Spinal cord (tissue), 10 donors: ENCODE results near the gene PDZD2. TPM values are rescaled to one million over a fixed set of nuclear protein-coding genes. Genes with fewer than 3 reads are reported as not detected.

Source experiments
- DNase-seq, 6 donors: peaks; one replicate each; pipeline versions ENCODE4 v3.0.0 to v3.0.0-alpha.2; 2013 to 2015; ENCODE audit warnings: low spot score in 6 of 6, low read depth in 4 of 6
- H3K27ac ChIP-seq: one replicate; pipeline ENCODE4 v1.5.1; 2013; ENCODE audit warnings: low read depth, low read length, control low read depth
- H3K27me3 ChIP-seq: one replicate; pipeline ENCODE4 v1.6.1; 2013; ENCODE audit warnings: low read length; ENCODE audit not compliant: control insufficient read depth, insufficient read depth
- H3K36me3 ChIP-seq: one replicate; pipeline ENCODE4 v1.6.1; 2013; ENCODE audit warnings: low read length; ENCODE audit not compliant: control insufficient read depth, insufficient read depth
- H3K4me1 ChIP-seq: one replicate; pipeline ENCODE4 v1.6.1; 2013; ENCODE audit warnings: low read length; ENCODE audit not compliant: control insufficient read depth, insufficient read depth
- H3K4me3 ChIP-seq: one replicate; pipeline ENCODE4 v1.5.1; 2013; ENCODE audit warnings: low read depth, low read length, control low read depth
- H3K9me3 ChIP-seq: one replicate; pipeline ENCODE4 v1.6.1; 2013; ENCODE audit warnings: low read length; ENCODE audit not compliant: control insufficient read depth, insufficient read depth
- WGBS: methylation state at CpG from one replicate; pipeline ENCODE4 v1.1.5; 2013; ENCODE audit warnings: missing lambda C conversion rate; ENCODE audit not compliant: insufficient coverage; 5-methylcytosine and 5-hydroxymethylcytosine counted together
- polyA plus RNA-seq, 2 donors: library from polyadenylated mRNA; unstranded; fragments of 120-200 nt; gene quantifications; one replicate each; pipeline ENCODE4 v1.2.1, GENCODE V29; 2013; ENCODE audit not compliant: insufficient read length in 2 of 2
- total RNA-seq, 2 donors: library from RNA; depleted of rRNA in 1 of 2; stranded (reverse); fragments of 120-200 nt in 1 of 2; fragments of >200 nt in 1 of 2; gene quantifications; one replicate each; pipeline versions ENCODE4 v1.2.3 to v1.2.4, GENCODE V29; 2013 to 2014
- donor health status: healthy.

PDZD2 gene
- total and polyA plus RNA-seq, 4 donors = 22.1 to 40.2 (median 34.9) TPM

GRCh38 chr5:31736127-31736526 is 97.2 kb downstream of the PDZD2 start:
- H3K36me3 ChIP-seq = no peaks in the 10 kb centered on the region
- no peak for DNase-seq
- no peaks in the 10 kb centered on the region for H3K9me3 ChIP-seq
- peaks cover 5% of the 10 kb centered on the region for H3K4me1 ChIP-seq
- H3K27me3 ChIP-seq = no peaks in the 10 kb centered on the region
- H3K27ac ChIP-seq = no peak overlapping the region
- no peak overlapping the region for H3K4me3 ChIP-seq
- 90% methylated on average over 5 of the region's 6 CpGs for WGBS

DNA sequence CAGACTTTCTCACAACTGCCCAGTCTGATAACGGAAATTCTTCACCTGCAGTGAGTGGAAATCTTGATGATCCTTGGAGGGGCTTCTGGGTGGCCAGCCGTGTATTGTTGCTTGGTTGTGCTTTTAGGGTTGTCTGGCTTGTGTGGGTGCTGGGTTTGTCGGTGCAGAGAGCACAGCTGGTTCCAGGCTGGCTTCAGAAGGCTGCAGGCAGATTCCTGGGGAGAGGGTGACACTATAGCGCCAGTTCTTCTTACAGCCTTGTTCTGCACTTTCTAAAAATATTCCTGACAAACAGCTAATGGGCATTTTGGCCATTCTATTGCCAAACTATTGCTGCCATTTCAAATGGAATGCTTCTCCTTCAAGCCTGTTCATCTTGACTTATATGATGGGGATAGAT is 99.3 kb downstream of the PDZD2 start:
- Histone ChIP-seq H3K27me3 (no peaks in the 10 kb centered on the region), H3K9me3 (no peaks in the 10 kb centered on the region), H3K4me1 (peaks cover 3% of the 10 kb centered on the region), H3K27ac (no peak overlapping the region), H3K4me3 (no peak overlapping the region), H3K36me3 (no peaks in the 10 kb centered on the region)
- DNase-seq = no peak
- no CpG with 5 or more reads among the region's 4 CpGs for WGBS

DNA sequence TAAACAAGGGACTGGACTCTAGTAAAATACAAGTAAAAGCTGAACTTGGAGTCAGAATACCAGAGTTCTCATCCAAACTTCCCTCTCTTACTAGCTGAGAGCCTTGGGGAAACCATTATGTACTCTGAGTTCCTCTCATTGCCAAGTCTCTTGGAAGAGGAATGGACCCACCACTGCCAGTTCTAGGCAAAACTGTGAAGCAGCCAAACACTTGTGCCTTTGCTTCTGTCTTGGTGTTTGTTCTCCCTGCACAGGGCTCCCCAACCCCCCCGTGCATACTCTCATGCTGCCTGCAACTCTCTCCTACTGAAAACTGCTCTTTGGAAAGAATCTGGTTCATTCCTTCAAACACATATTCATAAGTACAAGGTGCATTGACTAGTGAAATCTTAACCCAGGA is 102.6 kb downstream of the PDZD2 start:
- H3K4me1 ChIP-seq = no peaks in the 10 kb centered on the region
- WGBS = 50% methylated on average over 1 of the region's 1 CpG
- H3K36me3 ChIP-seq = no peaks in the 10 kb centered on the region
- peak in 2 of 6 donors; percentile 41 to 93 for DNase-seq
- H3K27me3 ChIP-seq = no peaks in the 10 kb centered on the region
- no peak overlapping the region for H3K27ac ChIP-seq
- H3K4me3 ChIP-seq = no peak overlapping the region
- H3K9me3 ChIP-seq = no peaks in the 10 kb centered on the region

GRCh38 chr5:31743678-31744077 is 104.7 kb downstream of the PDZD2 start:
- H3K4me1 ChIP-seq = no peaks in the 10 kb centered on the region
- H3K36me3 ChIP-seq = no peaks in the 10 kb centered on the region
- no peak overlapping the region for H3K27ac ChIP-seq
- H3K27me3 ChIP-seq = no peaks in the 10 kb centered on the region
- 82% methylated on average over 1 of the region's 3 CpGs for WGBS
- no peaks in the 10 kb centered on the region for H3K9me3 ChIP-seq
- no peak for DNase-seq
- no peak overlapping the region for H3K4me3 ChIP-seq

GRCh38 chr5:31748458-31749172 is 109.7 kb downstream of the PDZD2 start:
- no peak overlapping the region for H3K4me3 ChIP-seq
- DNase-seq = peak in 1 of 6 donors; percentile 44
- WGBS = 88% methylated on average over 3 of the region's 3 CpGs

DNA sequence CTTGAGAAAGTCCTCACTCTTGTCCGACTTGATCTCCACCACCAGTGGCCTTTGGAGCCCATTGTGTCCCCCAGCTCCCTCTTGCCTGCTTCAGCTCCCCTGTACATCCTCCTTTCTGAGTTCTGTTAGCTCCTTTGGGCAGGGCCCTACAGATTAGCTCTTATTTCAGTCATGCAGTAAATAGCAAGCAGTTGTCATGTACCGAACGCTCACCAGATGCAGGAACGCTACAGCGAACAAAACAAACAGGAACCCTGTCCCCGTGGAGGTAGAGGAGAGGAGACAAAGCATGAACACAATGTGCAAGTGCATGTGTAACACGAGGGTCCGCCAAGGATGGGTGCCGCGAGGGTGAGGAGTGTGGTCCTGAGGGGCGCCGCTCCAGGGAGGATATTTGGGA is 111.3 kb downstream of the PDZD2 start:
- DNase-seq = no peak
- H3K27ac ChIP-seq = no peak overlapping the region
- 84% methylated on average over 12 of the region's 12 CpGs for WGBS
- no peak overlapping the region for H3K4me3 ChIP-seq
- H3K4me1 ChIP-seq = peaks cover 9% of the 10 kb centered on the region
- H3K9me3 ChIP-seq = no peaks in the 10 kb centered on the region
- H3K36me3 ChIP-seq = peaks cover 3% of the 10 kb centered on the region
- H3K27me3 ChIP-seq = no peaks in the 10 kb centered on the region

More at GRCh38 chr5:31748458-31749172, 109.7 kb downstream of the PDZD2 start:
- Histone ChIP-seq H3K27ac (no peak overlapping the region), H3K27me3 (no peaks in the 10 kb centered on the region), H3K4me1 (no peaks in the 10 kb centered on the region), H3K36me3 (peaks cover 3% of the 10 kb centered on the region), H3K9me3 (no peaks in the 10 kb centered on the region)

GRCh38 chr5:31751610-31752009 is 112.7 kb downstream of the PDZD2 start:
- Histone ChIP-seq H3K9me3 (no peaks in the 10 kb centered on the region), H3K36me3 (peaks cover 3% of the 10 kb centered on the region), H3K4me3 (no peak overlapping the region), H3K4me1 (peaks cover 22% of the 10 kb centered on the region), H3K27ac (no peak overlapping the region), H3K27me3 (no peaks in the 10 kb centered on the region)
- DNase-seq = no peak
- 71% methylated on average over 2 of the region's 3 CpGs for WGBS

DNA sequence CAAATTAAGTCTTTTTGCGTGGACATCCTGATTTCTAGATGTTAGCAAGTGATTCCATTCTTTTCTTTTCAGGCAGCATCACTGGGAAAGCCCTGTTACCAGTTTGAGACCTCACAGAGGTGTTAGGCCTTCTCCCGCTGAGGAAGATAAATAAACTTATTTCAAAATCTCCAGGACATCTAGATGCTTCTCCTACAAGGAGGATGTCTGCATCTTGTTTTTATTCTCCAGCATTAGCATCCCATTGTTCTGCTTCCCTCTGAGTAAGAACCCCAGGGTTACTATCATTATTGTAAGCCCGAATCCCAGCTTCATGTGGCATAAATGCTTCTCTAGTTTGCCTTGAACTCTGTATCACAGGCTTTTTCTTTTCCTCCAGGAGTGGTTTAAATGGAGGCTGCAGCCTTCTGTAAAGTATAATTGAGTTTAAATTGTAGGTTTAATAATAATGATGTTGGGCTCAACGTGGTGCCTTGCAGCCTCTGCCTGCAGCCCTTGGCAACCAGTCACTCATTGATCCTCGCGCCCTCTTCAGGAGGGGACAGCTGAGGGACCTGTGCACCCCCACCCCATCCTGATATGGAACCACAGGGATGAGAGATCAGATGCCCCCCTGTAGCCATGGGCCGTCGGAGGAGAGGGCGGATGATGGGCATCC is 114.9 kb downstream of the PDZD2 start:
- H3K27ac ChIP-seq = no peak overlapping the region
- H3K36me3 ChIP-seq = peaks cover 3% of the 10 kb centered on the region
- no peak overlapping the region for H3K4me3 ChIP-seq
- 29% methylated on average over 8 of the region's 9 CpGs for WGBS
- H3K9me3 ChIP-seq = no peaks in the 10 kb centered on the region
- peak in 1 of 6 donors; percentile 77 for DNase-seq
- no peaks in the 10 kb centered on the region for H3K27me3 ChIP-seq
- peaks cover 34% of the 10 kb centered on the region for H3K4me1 ChIP-seq

- Histone ChIP-seq H3K27ac (no peak overlapping the region), H3K4me3 (no peak overlapping the region), H3K9me3 (no peaks in the 10 kb centered on the region), H3K4me1 (peaks cover 34% of the 10 kb centered on the region), H3K36me3 (peaks cover 3% of the 10 kb centered on the region), H3K27me3 (no peaks in the 10 kb centered on the region)
- peak in 2 of 6 donors; percentile 16 to 87 for DNase-seq
- no CpG with 5 or more reads among the region's 4 CpGs for WGBS
Observed at GRCh38 chr5:31754358-31754704, 115.4 kb downstream of the PDZD2 start.
